HEK293 (cell line): ENCODE measurements around the gene OTOL1.

Source experiments
- CTCF ChIA-PET: fragments of 350-600 bp; formaldehyde crosslinking; extraction: SDS; loops from one replicate; lab custom pipeline; 2021; ENCODE audit warnings: antibody characterized with exemption; lab: Yijun Ruan, JAX
- POLR2A ChIA-PET: fragments of 300-600 bp; formaldehyde crosslinking; extraction: SDS; loops from one replicate; lab custom pipeline; 2020; ENCODE audit warnings: antibody characterized with exemption, inconsistent platforms; lab: Yijun Ruan, JAX
- H3K27ac ChIP-seq: fragments of 200-500 bp; sonication (Bioruptor generic); 2 replicates; pipeline ENCODE4 v1.5.1; 2014; ENCODE audit warnings: low read depth, low read length, control low read depth, inconsistent platforms; ENCODE audit errors: extremely low read depth
- H3K36me3 ChIP-seq, 2 experiments: fragments of 200-500 bp in 1 of 2; sonication (Bioruptor generic) in 1 of 2; 1 replicate in 1 of 2; 2 replicates in 1 of 2; pipeline ENCODE4 v1.5.1; 2014 to 2017; ENCODE audit warnings: inconsistent platforms in 2 of 2, low read length in 2 of 2; ENCODE audit not compliant: control insufficient read depth in 2 of 2, insufficient read depth in 1 of 2
- H3K4me1 ChIP-seq: fragments of 200-500 bp; sonication (Bioruptor generic); 2 replicates; pipeline ENCODE4 v1.5.1; 2014; ENCODE audit warnings: mild to moderate bottlenecking, low read length, inconsistent platforms; ENCODE audit not compliant: control insufficient read depth, insufficient read depth
- H3K4me3 ChIP-seq: 2 replicates; pipeline ENCODE4 v1.5.1; 2011; ENCODE audit warnings: low read depth, mild to moderate bottlenecking, control low read depth, low read length, moderate library complexity
- H3K9me3 ChIP-seq: fragments of 200-500 bp; sonication (Bioruptor generic); 2 replicates; pipeline ENCODE4 v1.5.1; 2014; ENCODE audit warnings: low read depth, low read length, inconsistent platforms; ENCODE audit not compliant: control insufficient read depth, insufficient read depth
- GLI2 ChIP-seq: fragments of 450-650 bp; formaldehyde crosslinking; IDR thresholded peaks from 2 replicates; pipeline ENCODE4; 2017; ENCODE audit warnings: missing biosample characterization, missing genetic modification characterization, low read depth, borderline replicate concordance
- ZEB2 ChIP-seq: fragments of 450-650 bp; formaldehyde crosslinking; IDR thresholded peaks from 2 replicates; pipeline ENCODE4 v1.5.1; 2016; ENCODE audit warnings: missing biosample characterization, missing genetic modification characterization
- ZFHX2 ChIP-seq: fragments of 450-650 bp; formaldehyde crosslinking; conservative IDR thresholded peaks from 2 replicates; pipeline ENCODE4 v1.5.1; 2016; ENCODE audit warnings: missing biosample characterization, missing genetic modification characterization
- ZNF169 ChIP-seq: fragments of 450-650 bp; formaldehyde crosslinking; IDR thresholded peaks from 2 replicates; pipeline ENCODE4 v1.5.1; 2016; ENCODE audit warnings: missing biosample characterization, missing genetic modification characterization
- ZNF174 ChIP-seq: fragments of 450-650 bp; formaldehyde crosslinking; IDR thresholded peaks from 2 replicates; pipeline ENCODE4 v1.5.0; 2017; ENCODE audit warnings: missing biosample characterization, mild to moderate bottlenecking, missing genetic modification characterization
- ZNF248 ChIP-seq: fragments of 450-650 bp; formaldehyde crosslinking; IDR thresholded peaks from 2 replicates; pipeline ENCODE4 v1.5.1; 2017; ENCODE audit warnings: missing biosample characterization, missing genetic modification characterization
- ZNF341 ChIP-seq: fragments of 450-650 bp; formaldehyde crosslinking; IDR thresholded peaks from 2 replicates; pipeline ENCODE4; 2016; ENCODE audit warnings: low read depth, missing biosample characterization, missing genetic modification characterization
- ZNF350 ChIP-seq: fragments of 450-650 bp; formaldehyde crosslinking; IDR thresholded peaks from 2 replicates; pipeline ENCODE4 v1.5.0; 2017; ENCODE audit warnings: missing biosample characterization, mild to moderate bottlenecking, missing genetic modification characterization
- ZNF391 ChIP-seq: fragments of 450-650 bp; formaldehyde crosslinking; IDR thresholded peaks from 2 replicates; pipeline ENCODE4 v1.5.1; 2016; ENCODE audit warnings: low read depth, missing biosample characterization, missing genetic modification characterization, borderline replicate concordance
- ZNF48 ChIP-seq: fragments of 450-650 bp; formaldehyde crosslinking; IDR thresholded peaks from 2 replicates; pipeline ENCODE4 v1.5.1; 2016; ENCODE audit warnings: missing biosample characterization, missing genetic modification characterization
- ZNF521 ChIP-seq: fragments of 450-650 bp; formaldehyde crosslinking; IDR thresholded peaks from 2 replicates; pipeline ENCODE4 v1.5.1; 2017; ENCODE audit warnings: missing biosample characterization, mild to moderate bottlenecking, missing genetic modification characterization
- ZNF558 ChIP-seq: fragments of 450-650 bp; formaldehyde crosslinking; IDR thresholded peaks from 2 replicates; pipeline ENCODE4 v1.5.1; 2016; ENCODE audit warnings: missing biosample characterization, missing genetic modification characterization
- ZNF776 ChIP-seq: fragments of 450-650 bp; formaldehyde crosslinking; IDR thresholded peaks from 2 replicates; pipeline ENCODE4 v1.5.0; 2017; ENCODE audit warnings: missing biosample characterization, missing genetic modification characterization, borderline replicate concordance
- ZNF837 ChIP-seq: fragments of 450-650 bp; formaldehyde crosslinking; IDR thresholded peaks from 2 replicates; pipeline ENCODE4 v1.5.1; 2016; ENCODE audit warnings: missing biosample characterization, missing genetic modification characterization
- ZNF843 ChIP-seq: fragments of 450-650 bp; formaldehyde crosslinking; IDR thresholded peaks from 2 replicates; pipeline ENCODE4 v1.5.1; 2016; ENCODE audit warnings: missing biosample characterization, missing genetic modification characterization
- ZSCAN30 ChIP-seq: fragments of 450-650 bp; IDR thresholded peaks from 2 replicates; pipeline ENCODE4 v1.5.1; 2018; ENCODE audit warnings: missing biosample characterization, mild to moderate bottlenecking, missing genetic modification characterization, moderate library complexity
- TF ChIP-seq, protein P1 (sequence below): fragments of 450-650 bp; formaldehyde crosslinking; IDR thresholded peaks from 2 replicates; pipeline ENCODE4 v1.5.1; 2016; ENCODE audit warnings: missing biosample characterization, missing genetic modification characterization
- TF ChIP-seq, protein P2 (sequence below): fragments of 450-650 bp; formaldehyde crosslinking; IDR thresholded peaks from 2 replicates; pipeline ENCODE4 v1.5.1; 2016; ENCODE audit warnings: missing biosample characterization, missing genetic modification characterization
- TF ChIP-seq, protein P3 (sequence below): fragments of 450-650 bp; formaldehyde crosslinking; IDR thresholded peaks from 2 replicates; pipeline ENCODE4 v1.5.1; 2016; ENCODE audit warnings: missing biosample characterization, missing genetic modification characterization
- TF ChIP-seq, protein P4 (sequence below): fragments of 450-650 bp; formaldehyde crosslinking; IDR thresholded peaks from 2 replicates; pipeline ENCODE4 v1.5.1; 2017; ENCODE audit warnings: missing biosample characterization, missing genetic modification characterization

Gene OTOL1

DNA sequence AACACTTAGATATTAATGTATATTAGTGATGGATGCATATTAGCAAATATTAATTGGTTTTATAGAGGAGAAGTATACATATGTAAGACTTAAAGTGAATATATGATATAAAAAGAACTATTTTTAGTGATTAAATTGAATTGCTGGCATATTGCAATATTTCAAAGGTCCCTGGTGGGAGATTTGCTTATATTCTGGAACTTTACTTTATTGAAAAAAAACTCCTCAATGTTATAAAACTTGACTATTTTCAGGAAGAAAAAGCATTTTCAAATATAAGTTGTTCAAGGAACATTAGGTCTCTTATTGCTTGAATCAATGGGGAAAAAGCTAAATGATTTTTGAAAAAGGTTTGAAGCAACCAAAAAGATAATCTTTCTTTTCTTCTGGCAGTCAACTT is 21.4 kb upstream of the OTOL1 start (continued):
- TF ChIP-seq, protein P1, sequence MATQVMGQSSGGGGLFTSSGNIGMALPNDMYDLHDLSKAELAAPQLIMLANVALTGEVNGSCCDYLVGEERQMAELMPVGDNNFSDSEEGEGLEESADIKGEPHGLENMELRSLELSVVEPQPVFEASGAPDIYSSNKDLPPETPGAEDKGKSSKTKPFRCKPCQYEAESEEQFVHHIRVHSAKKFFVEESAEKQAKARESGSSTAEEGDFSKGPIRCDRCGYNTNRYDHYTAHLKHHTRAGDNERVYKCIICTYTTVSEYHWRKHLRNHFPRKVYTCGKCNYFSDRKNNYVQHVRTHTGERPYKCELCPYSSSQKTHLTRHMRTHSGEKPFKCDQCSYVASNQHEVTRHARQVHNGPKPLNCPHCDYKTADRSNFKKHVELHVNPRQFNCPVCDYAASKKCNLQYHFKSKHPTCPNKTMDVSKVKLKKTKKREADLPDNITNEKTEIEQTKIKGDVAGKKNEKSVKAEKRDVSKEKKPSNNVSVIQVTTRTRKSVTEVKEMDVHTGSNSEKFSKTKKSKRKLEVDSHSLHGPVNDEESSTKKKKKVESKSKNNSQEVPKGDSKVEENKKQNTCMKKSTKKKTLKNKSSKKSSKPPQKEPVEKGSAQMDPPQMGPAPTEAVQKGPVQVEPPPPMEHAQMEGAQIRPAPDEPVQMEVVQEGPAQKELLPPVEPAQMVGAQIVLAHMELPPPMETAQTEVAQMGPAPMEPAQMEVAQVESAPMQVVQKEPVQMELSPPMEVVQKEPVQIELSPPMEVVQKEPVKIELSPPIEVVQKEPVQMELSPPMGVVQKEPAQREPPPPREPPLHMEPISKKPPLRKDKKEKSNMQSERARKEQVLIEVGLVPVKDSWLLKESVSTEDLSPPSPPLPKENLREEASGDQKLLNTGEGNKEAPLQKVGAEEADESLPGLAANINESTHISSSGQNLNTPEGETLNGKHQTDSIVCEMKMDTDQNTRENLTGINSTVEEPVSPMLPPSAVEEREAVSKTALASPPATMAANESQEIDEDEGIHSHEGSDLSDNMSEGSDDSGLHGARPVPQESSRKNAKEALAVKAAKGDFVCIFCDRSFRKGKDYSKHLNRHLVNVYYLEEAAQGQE (tag by site-specific recombination): no peak
- TF ChIP-seq, protein P2, sequence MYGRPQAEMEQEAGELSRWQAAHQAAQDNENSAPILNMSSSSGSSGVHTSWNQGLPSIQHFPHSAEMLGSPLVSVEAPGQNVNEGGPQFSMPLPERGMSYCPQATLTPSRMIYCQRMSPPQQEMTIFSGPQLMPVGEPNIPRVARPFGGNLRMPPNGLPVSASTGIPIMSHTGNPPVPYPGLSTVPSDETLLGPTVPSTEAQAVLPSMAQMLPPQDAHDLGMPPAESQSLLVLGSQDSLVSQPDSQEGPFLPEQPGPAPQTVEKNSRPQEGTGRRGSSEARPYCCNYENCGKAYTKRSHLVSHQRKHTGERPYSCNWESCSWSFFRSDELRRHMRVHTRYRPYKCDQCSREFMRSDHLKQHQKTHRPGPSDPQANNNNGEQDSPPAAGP: no peak
- no peak for TF ChIP-seq GLI2
- TF ChIP-seq, all 188 proteins: peak for 0

DNA sequence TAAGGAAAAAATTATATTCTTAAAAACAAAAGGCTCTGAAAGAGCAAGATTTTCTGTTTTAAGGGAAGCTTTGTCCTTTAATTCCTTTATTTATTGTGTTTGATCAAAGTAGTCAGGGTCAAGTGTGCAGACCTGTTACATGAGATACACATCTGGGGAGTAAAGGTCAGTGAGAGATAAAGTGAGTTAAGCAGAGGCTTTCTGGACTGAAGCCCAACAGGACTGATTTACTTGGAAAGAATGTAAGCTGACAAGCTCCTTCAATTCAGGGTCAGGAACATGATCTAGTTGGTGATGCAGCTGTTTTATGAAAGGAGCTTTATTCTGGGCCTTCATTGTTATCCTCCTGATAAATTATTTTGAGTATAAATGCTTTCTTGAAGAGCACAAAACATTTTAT is 20.7 kb upstream of the OTOL1 start:
- TF ChIP-seq ZNF350: no peak
- TF ChIP-seq, protein P2: no peak
- no peak overlapping the region for H3K4me3 ChIP-seq
- POLR2A ChIA-PET: no interaction called here
- no peaks in the 10 kb centered on the region for H3K36me3 ChIP-seq
- CTCF ChIA-PET: no interaction called here
- H3K9me3 ChIP-seq: no peaks in the 10 kb centered on the region
- H3K27ac ChIP-seq: no peak overlapping the region
- H3K4me1 ChIP-seq: no peaks in the 10 kb centered on the region

DNA sequence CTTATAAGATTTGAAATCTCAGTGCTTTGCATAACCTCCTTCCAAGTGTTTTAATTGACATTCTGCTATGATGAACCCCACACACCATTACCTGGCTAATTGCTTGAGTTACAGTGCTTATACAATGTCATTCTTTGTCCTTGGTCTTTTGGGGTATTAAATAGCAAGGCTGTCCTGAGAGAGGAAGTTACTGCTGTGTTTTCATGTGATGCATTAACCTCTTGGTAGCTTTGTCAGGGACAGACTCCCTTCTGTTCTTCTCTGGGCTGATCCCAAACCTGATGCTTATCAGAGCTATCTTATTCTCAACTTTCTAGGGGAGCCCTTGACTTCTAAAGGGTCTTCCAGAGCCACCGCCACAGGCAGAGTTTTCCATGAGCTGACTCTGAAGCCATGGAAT is 12.4 kb upstream of the OTOL1 start:
- POLR2A ChIA-PET: no interaction called here
- CTCF ChIA-PET: no interaction called here
- Histone ChIP-seq H3K27ac (no peak overlapping the region), H3K4me1 (no peaks in the 10 kb centered on the region), H3K9me3 (no peaks in the 10 kb centered on the region), H3K4me3 (no peak overlapping the region), H3K36me3 (no peaks in the 10 kb centered on the region)
- TF ChIP-seq ZNF558: no peak
- no peak for TF ChIP-seq ZNF776 (tag by site-specific recombination)
- no peak for TF ChIP-seq ZNF248
- TF ChIP-seq ZNF48 (tag by site-specific recombination): no peak
- TF ChIP-seq ZNF837 (tag by site-specific recombination): no peak
- TF ChIP-seq ZNF341 (tag by site-specific recombination): no peak
- TF ChIP-seq ZNF169 (tag by site-specific recombination): no peak
- no peak for TF ChIP-seq ZFHX2
- no peak for TF ChIP-seq ZNF391 (tag by site-specific recombination)
- TF ChIP-seq ZNF843 (tag by site-specific recombination): no peak
- TF ChIP-seq, protein P3, sequence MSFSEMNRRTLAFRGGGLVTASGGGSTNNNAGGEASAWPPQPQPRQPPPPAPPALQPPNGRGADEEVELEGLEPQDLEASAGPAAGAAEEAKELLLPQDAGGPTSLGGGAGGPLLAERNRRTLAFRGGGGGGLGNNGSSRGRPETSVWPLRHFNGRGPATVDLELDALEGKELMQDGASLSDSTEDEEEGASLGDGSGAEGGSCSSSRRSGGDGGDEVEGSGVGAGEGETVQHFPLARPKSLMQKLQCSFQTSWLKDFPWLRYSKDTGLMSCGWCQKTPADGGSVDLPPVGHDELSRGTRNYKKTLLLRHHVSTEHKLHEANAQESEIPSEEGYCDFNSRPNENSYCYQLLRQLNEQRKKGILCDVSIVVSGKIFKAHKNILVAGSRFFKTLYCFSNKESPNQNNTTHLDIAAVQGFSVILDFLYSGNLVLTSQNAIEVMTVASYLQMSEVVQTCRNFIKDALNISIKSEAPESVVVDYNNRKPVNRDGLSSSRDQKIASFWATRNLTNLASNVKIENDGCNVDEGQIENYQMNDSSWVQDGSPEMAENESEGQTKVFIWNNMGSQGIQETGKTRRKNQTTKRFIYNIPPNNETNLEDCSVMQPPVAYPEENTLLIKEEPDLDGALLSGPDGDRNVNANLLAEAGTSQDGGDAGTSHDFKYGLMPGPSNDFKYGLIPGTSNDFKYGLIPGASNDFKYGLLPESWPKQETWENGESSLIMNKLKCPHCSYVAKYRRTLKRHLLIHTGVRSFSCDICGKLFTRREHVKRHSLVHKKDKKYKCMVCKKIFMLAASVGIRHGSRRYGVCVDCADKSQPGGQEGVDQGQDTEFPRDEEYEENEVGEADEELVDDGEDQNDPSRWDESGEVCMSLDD (tag by site-specific recombination): no peak
- TF ChIP-seq, protein P1 (tag by site-specific recombination): no peak
- no peak for TF ChIP-seq ZNF174 (tag by site-specific recombination)
- TF ChIP-seq ZNF350: no peak
- no peak for TF ChIP-seq ZNF521 (tag by site-specific recombination)
- no peak for TF ChIP-seq ZEB2 (tag by site-specific recombination)
- no peak for TF ChIP-seq ZSCAN30 (tag by site-specific recombination)
- TF ChIP-seq, protein P4, sequence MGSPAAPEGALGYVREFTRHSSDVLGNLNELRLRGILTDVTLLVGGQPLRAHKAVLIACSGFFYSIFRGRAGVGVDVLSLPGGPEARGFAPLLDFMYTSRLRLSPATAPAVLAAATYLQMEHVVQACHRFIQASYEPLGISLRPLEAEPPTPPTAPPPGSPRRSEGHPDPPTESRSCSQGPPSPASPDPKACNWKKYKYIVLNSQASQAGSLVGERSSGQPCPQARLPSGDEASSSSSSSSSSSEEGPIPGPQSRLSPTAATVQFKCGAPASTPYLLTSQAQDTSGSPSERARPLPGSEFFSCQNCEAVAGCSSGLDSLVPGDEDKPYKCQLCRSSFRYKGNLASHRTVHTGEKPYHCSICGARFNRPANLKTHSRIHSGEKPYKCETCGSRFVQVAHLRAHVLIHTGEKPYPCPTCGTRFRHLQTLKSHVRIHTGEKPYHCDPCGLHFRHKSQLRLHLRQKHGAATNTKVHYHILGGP (tag by site-specific recombination): no peak
